ENCODE results near the gene ZMAT2. TPM values are rescaled to one million over a fixed set of nuclear protein-coding genes. Genes with fewer than 3 reads are reported as not detected.

Gene ZMAT2
- total and polyA plus RNA-seq, 2 of the 8 experiments (the other 6 are each of a cell fraction or from before 2014, with no cell fraction given): 56.8 to 65.9 TPM

DNA sequence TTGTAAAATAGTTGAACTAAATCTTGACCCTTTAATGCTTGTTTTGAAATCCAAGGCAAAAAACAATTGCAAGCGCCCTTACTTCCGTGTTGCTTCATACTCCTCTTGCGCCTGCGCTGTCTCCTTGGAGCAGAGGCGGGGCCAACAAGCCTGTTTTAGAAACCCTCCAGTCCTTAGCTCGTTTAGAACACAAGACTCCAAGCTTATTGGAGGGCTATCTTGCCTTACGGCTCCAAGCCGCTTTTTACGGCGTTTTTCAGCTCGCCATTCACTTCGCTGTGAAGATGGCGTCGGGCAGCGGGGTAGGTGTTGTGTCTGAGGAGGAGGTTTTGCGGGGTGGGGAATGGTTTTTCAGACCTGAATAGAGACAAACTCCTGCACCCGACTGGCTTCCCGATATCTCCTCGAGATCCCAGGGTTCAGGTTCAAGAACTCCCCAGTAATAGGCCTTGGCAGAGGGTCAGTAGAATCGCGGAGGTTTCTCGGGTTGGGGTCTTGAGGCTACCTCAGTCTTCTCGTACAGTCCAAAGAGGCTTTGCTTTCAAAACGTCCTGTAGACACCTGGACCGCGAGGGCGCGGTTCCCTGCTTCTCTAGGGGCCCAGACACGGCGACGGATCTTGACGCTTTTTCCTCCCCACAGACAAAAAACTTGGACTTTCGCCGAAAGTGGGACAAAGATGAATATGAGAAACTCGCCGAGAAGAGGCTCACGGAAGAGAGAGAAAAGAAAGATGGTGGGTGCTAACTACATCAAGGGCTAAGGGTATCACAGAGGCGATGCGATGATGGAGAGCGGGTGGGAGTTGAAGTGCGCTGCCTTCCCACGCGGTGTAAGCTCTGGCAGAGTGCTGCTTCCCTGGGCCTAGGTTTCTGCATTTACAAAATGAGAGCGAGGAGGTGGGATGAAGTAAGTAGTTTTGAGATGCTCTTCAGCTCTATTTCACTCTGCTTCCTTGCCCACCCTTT, at the start of gene ZMAT2 (continued):
- peak; percentile 89 for TF ChIP-seq POLR2AphosphoS5 (IDR thresholded peaks at IDR 0.05; ENCODE audit: low read depth, low read length)
- TF ChIP-seq ASH2L (IDR thresholded peaks at IDR 0.05; ENCODE audit: low read length): peak; percentile 62
- TF ChIP-seq POLR2A (IDR thresholded peaks at IDR 0.05; ENCODE audit: control extremely low read depth in 1 of 2, low read depth in 2 of 2, low read length in 2 of 2): peak; percentile 70 to 90
- no peak for TF ChIP-seq EP300 (IDR thresholded peaks at IDR 0.05; ENCODE audit: borderline replicate concordance in 1 of 2, low read depth in 2 of 2, low read length in 2 of 2)
- no peak for TF ChIP-seq EZH2 (IDR thresholded peaks at IDR 0.05; ENCODE audit: low read depth, low read length, severe bottlenecking)
- TF ChIP-seq SP4 (IDR thresholded peaks at IDR 0.05; ENCODE audit: low read length): peak; percentile 53; the same call in 1 of the 2 replicates
- TF ChIP-seq HDAC2 (IDR thresholded peaks at IDR 0.05; ENCODE audit: borderline replicate concordance in 1 of 2, low read depth in 2 of 2, low read length in 2 of 2): 0 out of 4 replicates have a peak, but pooled peaks of 1 of the 2 experiments have one; percentile 53
- peak; percentile 94 for TF ChIP-seq TAF7 (optimal IDR thresholded peaks at IDR 0.05; ENCODE audit: borderline replicate concordance, low read depth, low read length)
- TF ChIP-seq, protein P1, sequence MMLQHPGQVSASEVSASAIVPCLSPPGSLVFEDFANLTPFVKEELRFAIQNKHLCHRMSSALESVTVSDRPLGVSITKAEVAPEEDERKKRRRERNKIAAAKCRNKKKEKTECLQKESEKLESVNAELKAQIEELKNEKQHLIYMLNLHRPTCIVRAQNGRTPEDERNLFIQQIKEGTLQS (IDR thresholded peaks at IDR 0.05; ENCODE audit: insufficient read depth, low read depth, low read length): peak; percentile 88
- peak; percentile 87 for TF ChIP-seq KDM5A (IDR thresholded peaks at IDR 0.05; ENCODE audit: low read length)
- TF ChIP-seq, protein P2, sequence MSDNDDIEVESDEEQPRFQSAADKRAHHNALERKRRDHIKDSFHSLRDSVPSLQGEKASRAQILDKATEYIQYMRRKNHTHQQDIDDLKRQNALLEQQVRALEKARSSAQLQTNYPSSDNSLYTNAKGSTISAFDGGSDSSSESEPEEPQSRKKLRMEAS (IDR thresholded peaks at IDR 0.05): no peak
- TF ChIP-seq YY1 (IDR thresholded peaks at IDR 0.05; ENCODE audit: low read depth, low read length): peak; percentile 97
- no peak for TF ChIP-seq HDAC6 (IDR thresholded peaks at IDR 0.05; ENCODE audit: low read depth, low read length)
- TF ChIP-seq TEAD4 (IDR thresholded peaks at IDR 0.05; ENCODE audit: low read depth, low read length): no peak
- peak; percentile 92 for TF ChIP-seq TBP (IDR thresholded peaks at IDR 0.05; ENCODE audit: low read depth, low read length)
- TF ChIP-seq MAFK (IDR thresholded peaks at IDR 0.05; ENCODE audit: low read depth, low read length): no peak
- peak; percentile 64; the same call in 1 of the 2 replicates for TF ChIP-seq SP1 (IDR thresholded peaks at IDR 0.05; ENCODE audit: low read depth, low read length)
- TF ChIP-seq JUN (IDR thresholded peaks at IDR 0.05; ENCODE audit: low read depth, low read length): no peak
- TF ChIP-seq NANOG (IDR thresholded peaks at IDR 0.05; ENCODE audit: insufficient read depth, low read depth, low read length, poor library complexity, severe bottlenecking): no peak
- peak; percentile 89 for TF ChIP-seq PHF8 (conservative IDR thresholded peaks at IDR 0.05; ENCODE audit: low read depth, low read length)
- TF ChIP-seq NRF1 (IDR thresholded peaks at IDR 0.05; ENCODE audit: low read depth, low read length): peak; percentile 74
